A673 (cell line): ENCODE data around the gene RNF2.

Source experiments
- CTCF ChIP-seq: fragments of 300-800, 200-600 bp; sonication (generic); conservative IDR thresholded peaks from 2 replicates; pipeline ENCODE4 v1.5.1; 2017; ENCODE audit warnings: low read depth, mild to moderate bottlenecking, antibody characterized with exemption, low read length, moderate library complexity, mixed read lengths
- EZH2 ChIP-seq: fragments of 200-600 bp; sonication (generic); IDR thresholded peaks from 2 replicates; pipeline ENCODE4 v1.6.1; 2017; ENCODE audit warnings: borderline replicate concordance, low read depth, mild to moderate bottlenecking, mixed read lengths, antibody characterized with exemption, low read length; ENCODE audit not compliant: poor library complexity, severe bottlenecking

GRCh38 chr1:185008838-185009237, 36.5 kb upstream of the RNF2 start:
- TF ChIP-seq CTCF (no peak), EZH2 (no peak)
